Lower lobe of right lung (tissue), 2 donors: ENCODE measurements around the gene CACNA1H. TPM values are rescaled to one million over a fixed set of nuclear protein-coding genes. Genes with fewer than 3 reads are reported as not detected.

Source experiments
- ATAC-seq, 2 donors: fragments of 200-7000 bp; cut with Tn5 transposase; one replicate each; pipeline ENCODE4 v1.9.1; 2020 to 2022; ENCODE audit warnings: mild to moderate bottlenecking in 2 of 2, moderate library complexity in 2 of 2
- DNase-seq: peaks from one replicate; pipeline ENCODE4 v3.0.0-alpha.2; 2020
- H3K27ac ChIP-seq: fragments of 200-600 bp; one replicate; pipeline ENCODE4 v1.8.0; 2022
- H3K27me3 ChIP-seq: fragments of 200-600 bp; one replicate; pipeline ENCODE4 v1.8.0; 2022; ENCODE audit warnings: low read depth
- H3K36me3 ChIP-seq: fragments of 200-600 bp; one replicate; pipeline ENCODE4 v1.8.0; 2022; ENCODE audit warnings: mild to moderate bottlenecking
- H3K4me1 ChIP-seq: fragments of 200-600 bp; one replicate; pipeline ENCODE4 v1.8.0; 2022
- H3K4me3 ChIP-seq: fragments of 200-600 bp; one replicate; pipeline ENCODE4 v1.8.0; 2022; ENCODE audit warnings: mild to moderate bottlenecking
- H3K9me3 ChIP-seq: fragments of 200-600 bp; one replicate; pipeline ENCODE4 v1.8.0; 2022
- CTCF ChIP-seq: fragments of 200-600 bp; IDR thresholded peaks from one replicate; pipeline ENCODE4 v1.8.0; 2022; ENCODE audit warnings: antibody characterized with exemption, mild to moderate bottlenecking
- intact Hi-C: fragments of 100-400 bp; cut with DNase I; formaldehyde crosslinking; loops from one replicate; pipeline ENCODE4 v1.11.0; 2022
- total RNA-seq: library from RNA; stranded (reverse); fragmentation: NEBNext Ultra II Directional; extraction: Animal tissue kit (Norgen Biotek cat#: 25700); gene quantifications from one replicate; pipeline ENCODE4 v1.2.1, GENCODE V29; 2021
- donor health status: DM: no; HTN: yes; CAD: no; lungs with severe emphysema.

Gene CACNA1H
- total RNA-seq, 1 donor from 2014 or later, result 8.4 TPM

GRCh38 chr16:1123525-1124230 lies 29.2 kb upstream of the CACNA1H start:
- TF ChIP-seq CTCF, result no peak

GRCh38 chr16:1124291-1124690 lies 28.6 kb upstream of the CACNA1H start:
- no peak for DNase-seq
- Histone ChIP-seq H3K4me3 (no peak overlapping the region), H3K36me3 (no peaks in the 10 kb centered on the region), H3K27ac (no peak overlapping the region), H3K9me3 (no peaks in the 10 kb centered on the region), H3K4me1 (no peaks in the 10 kb centered on the region), H3K27me3 (peaks cover 52% of the 10 kb centered on the region)
- intact Hi-C loops, result no loop called here
- no peak for ATAC-seq
- TF ChIP-seq CTCF, result no peak

More at GRCh38 chr16:1123525-1124230, 29.2 kb upstream of the CACNA1H start:
- H3K27me3 ChIP-seq, result peaks cover 54% of the 10 kb centered on the region
- no peak overlapping the region for H3K27ac ChIP-seq
- ATAC-seq, result no peak
- no peaks in the 10 kb centered on the region for H3K4me1 ChIP-seq
- H3K9me3 ChIP-seq, result no peaks in the 10 kb centered on the region
- no peak for DNase-seq
- no peaks in the 10 kb centered on the region for H3K36me3 ChIP-seq
- intact Hi-C loops, result no loop called here
- no peak overlapping the region for H3K4me3 ChIP-seq

GRCh38 chr16:1124795-1125194 lies 28.1 kb upstream of the CACNA1H start:
- Histone ChIP-seq H3K9me3 (no peaks in the 10 kb centered on the region), H3K36me3 (no peaks in the 10 kb centered on the region), H3K27ac (no peak overlapping the region), H3K4me3 (no peak overlapping the region), H3K27me3 (peaks cover 52% of the 10 kb centered on the region), H3K4me1 (no peaks in the 10 kb centered on the region)
- intact Hi-C loops, result no loop called here
- no peak for ATAC-seq
- DNase-seq, result no peak
- TF ChIP-seq CTCF, result no peak

GRCh38 chr16:1125471-1125870 lies 27.4 kb upstream of the CACNA1H start:
- ATAC-seq (no peak), DNase-seq (no peak)
- H3K27ac ChIP-seq, result no peak overlapping the region
- H3K4me1 ChIP-seq, result no peaks in the 10 kb centered on the region
- H3K36me3 ChIP-seq, result no peaks in the 10 kb centered on the region
- H3K9me3 ChIP-seq, result no peaks in the 10 kb centered on the region
- H3K4me3 ChIP-seq, result no peak overlapping the region
- intact Hi-C loops, result no loop called here
- no peak for TF ChIP-seq CTCF
- H3K27me3 ChIP-seq, result peaks cover 48% of the 10 kb centered on the region

DNA sequence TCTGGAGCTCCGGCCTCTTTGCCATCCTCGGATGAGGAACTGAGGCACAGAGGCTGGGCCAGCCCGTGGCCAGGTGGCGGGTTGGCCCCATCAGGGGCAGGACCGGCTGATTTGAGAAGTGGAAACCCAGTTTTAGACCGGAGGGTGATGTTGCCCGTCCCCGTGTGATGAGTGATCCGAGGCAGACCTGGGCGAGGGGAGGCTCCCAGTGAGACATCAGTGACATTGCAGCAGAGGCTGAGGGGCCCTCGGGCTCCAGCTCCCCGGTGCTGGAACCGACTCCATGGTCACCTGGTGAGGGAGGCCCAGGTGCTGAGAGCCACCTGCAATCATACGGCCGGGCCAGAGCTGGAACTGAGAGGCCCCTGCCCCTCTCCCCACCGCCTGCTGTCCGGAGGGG lies 26.9 kb upstream of the CACNA1H start:
- Histone ChIP-seq H3K4me3 (no peak overlapping the region), H3K9me3 (no peaks in the 10 kb centered on the region), H3K4me1 (no peaks in the 10 kb centered on the region), H3K27ac (no peak overlapping the region), H3K27me3 (peaks cover 44% of the 10 kb centered on the region), H3K36me3 (no peaks in the 10 kb centered on the region)
- ATAC-seq (no peak), DNase-seq (no peak)
- intact Hi-C loops, result no loop called here
- no peak for TF ChIP-seq CTCF
